Kidney epithelial cell (primary cell): ENCODE data around the gene HM13. TPM values are rescaled to one million over a fixed set of nuclear protein-coding genes. Genes with fewer than 3 reads are reported as not detected.
"Not testable (repeated sequence)": the region's sequence is repeated elsewhere in the genome, so short reads cannot be mapped to it uniquely, and the experiment has no call there.

Experiments
- DNase-seq: peaks from one replicate; pipeline ENCODE4 v3.0.0-alpha.2; 2010; ENCODE audit warnings: low read depth
- H3K27me3 ChIP-seq: 2 replicates; pipeline ENCODE4 v1.6.0; 2011; ENCODE audit warnings: low read length; ENCODE audit not compliant: control insufficient read depth, insufficient read depth
- H3K36me3 ChIP-seq: 2 replicates; pipeline ENCODE4 v1.5.1; 2011; ENCODE audit warnings: low read length; ENCODE audit not compliant: control insufficient read depth, insufficient read depth
- H3K4me3 ChIP-seq: 2 replicates; pipeline ENCODE4 v1.5.1; 2011; ENCODE audit warnings: low read depth, mild to moderate bottlenecking, control low read depth, low read length
- total RNA-seq: library from RNA; depleted of rRNA; stranded (reverse); fragments of >200 nt; gene quantifications from 2 replicates; pipeline ENCODE4 v1.2.3, GENCODE V29; 2015
- TF ChIP-seq, protein P1 (sequence below): IDR thresholded peaks from 2 replicates; pipeline ENCODE4 v1.5.1; 2011; ENCODE audit warnings: mild to moderate bottlenecking, moderate library complexity, low read length, control low read depth, inconsistent platforms; ENCODE audit not compliant: insufficient read depth, poor library complexity, severe bottlenecking

Gene HM13
- total RNA-seq, 1 donor from 2014 or later: 116 TPM

DNA sequence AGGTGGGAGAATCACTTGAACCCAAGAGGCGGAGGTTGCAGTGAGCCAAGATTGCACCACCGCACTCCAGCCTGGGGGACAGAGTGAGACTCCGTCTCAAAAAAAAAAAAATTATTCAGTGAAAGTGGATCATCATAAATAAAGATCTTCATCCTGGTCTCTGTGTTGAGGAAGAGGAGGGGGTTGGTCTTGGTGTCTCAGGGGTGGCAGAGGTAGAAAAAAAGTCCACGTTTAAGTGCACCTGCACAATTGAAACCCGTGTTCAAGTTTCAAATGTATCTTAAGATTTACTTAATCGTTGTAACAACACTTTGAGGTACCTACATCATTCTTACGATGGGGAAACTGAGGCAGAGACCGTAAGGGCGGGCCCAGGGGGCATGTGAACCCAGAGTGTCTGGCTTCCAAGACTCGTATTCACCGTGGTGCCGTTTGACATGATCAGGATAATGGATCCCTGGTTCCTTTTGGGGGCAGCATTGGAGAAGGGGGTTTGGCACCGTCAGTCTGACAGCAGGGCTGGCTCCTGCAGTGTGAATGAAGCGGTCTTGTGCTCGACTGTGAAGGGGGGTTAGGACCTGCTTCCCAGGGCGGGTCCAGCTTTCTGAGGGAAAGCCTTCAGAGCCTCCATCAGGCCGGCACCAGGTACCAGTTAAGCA lies 57.9 kb downstream of the HM13 start:
- H3K36me3 ChIP-seq: peaks cover 2% of the 10 kb centered on the region
- TF ChIP-seq, protein P1, sequence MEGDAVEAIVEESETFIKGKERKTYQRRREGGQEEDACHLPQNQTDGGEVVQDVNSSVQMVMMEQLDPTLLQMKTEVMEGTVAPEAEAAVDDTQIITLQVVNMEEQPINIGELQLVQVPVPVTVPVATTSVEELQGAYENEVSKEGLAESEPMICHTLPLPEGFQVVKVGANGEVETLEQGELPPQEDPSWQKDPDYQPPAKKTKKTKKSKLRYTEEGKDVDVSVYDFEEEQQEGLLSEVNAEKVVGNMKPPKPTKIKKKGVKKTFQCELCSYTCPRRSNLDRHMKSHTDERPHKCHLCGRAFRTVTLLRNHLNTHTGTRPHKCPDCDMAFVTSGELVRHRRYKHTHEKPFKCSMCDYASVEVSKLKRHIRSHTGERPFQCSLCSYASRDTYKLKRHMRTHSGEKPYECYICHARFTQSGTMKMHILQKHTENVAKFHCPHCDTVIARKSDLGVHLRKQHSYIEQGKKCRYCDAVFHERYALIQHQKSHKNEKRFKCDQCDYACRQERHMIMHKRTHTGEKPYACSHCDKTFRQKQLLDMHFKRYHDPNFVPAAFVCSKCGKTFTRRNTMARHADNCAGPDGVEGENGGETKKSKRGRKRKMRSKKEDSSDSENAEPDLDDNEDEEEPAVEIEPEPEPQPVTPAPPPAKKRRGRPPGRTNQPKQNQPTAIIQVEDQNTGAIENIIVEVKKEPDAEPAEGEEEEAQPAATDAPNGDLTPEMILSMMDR: no peak
- H3K27me3 ChIP-seq: no peaks in the 10 kb centered on the region
- no peak overlapping the region for H3K4me3 ChIP-seq
- no peak for DNase-seq

DNA sequence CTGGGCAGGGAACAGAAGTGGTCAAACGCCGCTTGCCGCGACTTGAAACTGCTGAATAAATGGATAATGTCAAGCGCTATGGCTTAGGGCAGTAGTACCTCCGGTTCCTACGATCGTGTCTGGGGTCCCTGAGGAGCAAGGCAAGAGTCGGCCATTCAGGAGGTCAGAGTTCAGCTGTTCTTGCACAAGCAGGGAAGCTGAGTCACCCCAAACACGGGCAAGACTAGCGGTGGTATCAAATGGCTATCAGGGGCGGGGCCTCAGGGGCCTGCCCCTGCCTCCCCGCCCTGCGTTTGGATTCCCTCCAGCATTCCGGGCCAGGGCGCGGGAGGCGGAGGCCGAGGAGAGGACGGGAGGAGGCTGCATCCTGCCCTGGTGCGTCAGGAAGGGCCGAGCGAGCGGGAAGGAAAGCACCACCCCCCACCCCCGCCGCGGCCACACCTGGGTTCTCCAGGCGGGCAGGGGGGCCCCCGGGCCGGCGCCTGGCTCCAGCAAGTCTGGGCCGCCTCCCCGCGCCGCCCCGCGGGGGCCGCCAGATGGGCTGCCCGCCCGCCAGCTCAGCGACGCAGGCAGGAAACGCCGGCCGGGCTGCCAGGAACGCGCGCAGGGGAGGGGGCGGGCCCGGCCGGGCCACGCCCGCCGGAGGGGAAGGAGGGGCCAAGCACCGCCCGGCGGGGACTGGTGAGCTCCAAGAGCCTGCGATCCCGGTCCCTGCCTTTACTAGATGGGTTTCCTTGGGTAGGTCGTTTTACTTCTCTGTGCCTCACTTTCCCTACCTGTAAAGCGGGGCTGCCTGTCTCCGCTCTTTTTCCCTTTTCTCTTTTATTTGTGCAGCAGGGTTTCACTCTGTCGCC lies 58.7 kb downstream of the HM13 start:
- peak; percentile 87 for DNase-seq
- peaks cover 2% of the 10 kb centered on the region for H3K36me3 ChIP-seq
- no peaks in the 10 kb centered on the region for H3K27me3 ChIP-seq
- peak overlapping the region; percentile 33 for H3K4me3 ChIP-seq
- TF ChIP-seq, protein P1: no peak

DNA sequence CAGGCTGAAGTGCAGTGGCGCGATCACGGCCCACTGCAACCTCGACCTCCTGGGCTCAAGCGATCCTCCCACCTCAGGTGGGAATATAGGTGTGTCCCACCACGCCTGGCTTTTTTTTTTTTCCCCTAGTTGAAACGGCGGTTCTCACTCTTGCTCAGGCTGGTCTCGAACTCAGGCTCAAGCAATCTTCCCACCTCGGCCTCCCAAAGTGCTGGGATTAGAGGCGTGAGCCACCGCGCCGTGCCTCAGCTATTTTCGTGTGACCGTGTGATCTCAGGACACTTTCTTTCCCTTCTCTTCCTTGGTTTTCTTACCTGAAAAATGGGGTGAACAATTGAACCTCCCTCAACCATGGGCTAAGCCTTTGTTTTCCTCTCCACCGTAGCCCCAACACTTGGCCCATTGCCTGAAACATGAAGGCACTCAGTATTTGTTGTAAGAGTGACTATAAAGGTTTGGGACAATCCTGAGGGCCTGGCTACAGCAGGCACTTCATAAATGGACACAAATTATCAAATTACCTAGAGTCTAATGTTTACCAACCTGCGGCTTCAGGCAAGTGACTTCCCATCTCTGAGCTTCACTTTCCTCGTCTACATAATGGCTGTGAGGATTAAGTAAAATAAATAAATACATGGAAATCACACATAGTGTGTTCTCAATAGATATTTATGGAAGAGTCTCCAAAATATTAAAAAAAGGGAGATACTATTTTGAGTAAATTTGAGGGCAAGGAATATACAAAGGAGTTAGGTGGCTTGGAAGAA lies 59.5 kb downstream of the HM13 start:
- H3K27me3 ChIP-seq: no peaks in the 10 kb centered on the region
- TF ChIP-seq, protein P1: no peak
- peak overlapping the region; percentile 33 for H3K4me3 ChIP-seq
- peaks cover 2% of the 10 kb centered on the region for H3K36me3 ChIP-seq
- no peak for DNase-seq

DNA sequence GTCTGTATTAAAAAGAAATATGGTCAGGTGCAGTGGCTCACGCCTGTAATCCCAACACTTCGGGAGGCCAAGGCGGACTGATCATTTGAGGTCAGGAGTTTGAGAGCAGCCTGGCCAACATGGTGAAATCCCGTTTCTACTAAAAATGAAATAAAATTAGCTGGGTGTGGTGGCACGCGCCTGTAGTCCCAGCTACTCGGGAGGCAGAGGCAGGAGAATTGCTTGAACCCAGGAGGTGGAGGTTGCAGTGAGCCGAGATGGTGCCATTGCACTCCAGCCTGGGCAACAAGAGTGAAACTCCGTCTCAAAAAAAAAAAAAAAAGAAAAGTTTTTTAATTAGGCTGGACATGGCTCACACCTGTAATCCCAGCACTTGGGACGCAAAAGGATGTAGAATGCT lies 60.7 kb downstream of the HM13 start:
- H3K4me3 ChIP-seq, H3K27me3 ChIP-seq, H3K36me3 ChIP-seq, DNase-seq: not testable (repeated sequence)

DNA sequence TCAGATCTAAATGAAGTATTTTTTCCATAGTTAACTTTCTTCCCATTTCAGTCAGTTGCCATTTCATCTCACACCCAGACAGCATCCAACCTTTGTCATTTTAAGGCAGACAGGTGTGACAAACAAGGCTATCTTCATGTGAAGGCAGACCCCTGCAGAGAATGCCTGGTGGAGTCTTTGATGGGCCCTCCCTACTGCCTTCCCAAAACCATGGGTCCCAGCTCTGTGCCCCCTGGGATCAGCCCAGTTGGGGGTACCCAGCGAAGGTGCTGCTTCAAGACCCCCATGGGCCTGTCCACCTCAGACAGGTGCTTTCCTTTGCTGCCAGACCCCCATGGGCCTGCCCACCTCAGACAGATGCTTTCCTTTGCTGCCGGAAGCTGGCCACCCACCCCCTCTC lies 62.5 kb downstream of the HM13 start:
- Histone ChIP-seq H3K36me3 (no peaks in the 10 kb centered on the region), H3K27me3 (no peaks in the 10 kb centered on the region), H3K4me3 (no peak overlapping the region)
- DNase-seq: no peak
- TF ChIP-seq, protein P1: no peak

DNA sequence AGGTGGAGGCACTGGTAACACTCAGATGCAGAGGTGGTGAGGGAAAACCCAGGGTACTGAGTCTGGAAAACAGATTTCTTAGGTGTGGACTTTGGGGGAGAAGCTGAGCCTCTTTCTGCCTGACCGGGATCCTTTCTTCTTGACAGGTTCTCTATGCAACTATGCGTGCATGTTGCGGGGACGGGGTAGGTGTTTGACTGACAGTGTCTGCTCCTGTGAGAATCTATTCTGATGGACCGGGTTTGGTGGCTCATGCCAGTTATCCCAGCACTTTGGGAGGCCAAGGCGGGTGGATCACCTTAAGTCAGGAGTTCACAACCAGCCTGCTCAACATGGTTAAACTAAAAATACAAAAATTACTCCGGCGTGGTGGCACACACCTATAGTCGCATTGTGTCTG lies 63.0 kb downstream of the HM13 start:
- TF ChIP-seq, protein P1: no peak
- Histone ChIP-seq H3K27me3 (no peaks in the 10 kb centered on the region), H3K36me3 (no peaks in the 10 kb centered on the region), H3K4me3 (no peak overlapping the region)
- DNase-seq: no peak
